Measurements from ENCODE around the gene SFXN3. TPM values are rescaled to one million over a fixed set of nuclear protein-coding genes. Genes with fewer than 3 reads are reported as not detected.

The SFXN3 gene
- total RNA-seq, 2 donors from 2014 or later = 40.8 to 51.5 TPM

DNA sequence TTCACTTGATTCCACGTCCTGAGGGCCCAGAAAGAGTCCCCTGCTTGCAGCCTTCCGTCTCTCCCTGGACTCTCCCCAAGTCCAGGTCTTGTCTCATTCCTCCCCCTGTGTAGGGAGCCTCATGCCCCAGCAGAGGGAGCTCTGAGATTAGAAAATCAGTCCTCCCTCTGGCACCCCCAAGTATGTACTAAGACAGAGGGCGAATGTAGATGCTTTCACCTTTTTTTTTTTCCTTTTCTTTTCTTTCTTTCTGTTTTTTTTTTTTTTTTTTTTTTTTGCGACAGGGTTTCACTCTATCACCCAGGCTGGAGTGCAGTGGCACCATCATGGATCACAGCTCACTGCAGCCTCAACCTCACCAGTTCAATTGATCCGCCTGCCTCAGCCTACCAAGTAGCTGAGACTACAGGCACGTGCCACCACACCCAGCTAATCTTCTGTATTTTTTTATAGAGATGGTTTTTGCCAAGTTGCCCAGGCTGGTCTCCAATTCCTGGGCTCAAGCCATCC is 10.3 kb downstream of the SFXN3 start:
- H3K4me3 Mint-ChIP-seq = no peak overlapping the region
- H3K36me3 Mint-ChIP-seq (ENCODE audit: low read depth) = peaks cover 5% of the 10 kb centered on the region
- peak; percentile 88 for ATAC-seq

DNA sequence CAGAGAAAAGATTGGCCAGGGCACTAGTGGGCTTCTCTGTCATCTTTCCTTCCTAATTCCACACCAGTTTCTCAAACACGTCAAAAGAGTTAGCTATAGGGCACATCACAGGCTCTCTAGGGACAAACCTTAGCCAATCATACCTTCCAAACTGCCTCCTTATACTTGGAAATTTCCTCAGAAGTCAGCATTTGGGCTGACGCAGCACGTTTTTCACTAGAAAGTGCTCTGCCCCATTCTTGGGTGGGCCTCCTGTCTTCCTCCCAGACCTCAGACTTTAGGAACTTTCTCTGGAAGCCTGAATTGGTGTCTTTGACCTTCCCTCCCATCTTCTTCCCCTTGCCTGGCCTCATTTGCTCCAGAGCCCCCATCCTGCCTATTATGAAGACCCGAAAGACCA is 11.1 kb downstream of the SFXN3 start:
- no peaks in the 10 kb centered on the region for H3K9me3 ChIP-seq (ENCODE audit: control insufficient read depth, low read length, poor library complexity, severe bottlenecking)
- Mint-ChIP-seq H3K4me1 (peaks cover 20% of the 10 kb centered on the region), H3K4me3 (peak overlapping the region; percentile 98), H3K27me3 (peaks cover 15% of the 10 kb centered on the region), H3K27ac (peak overlapping the region; percentile 97), H3K36me3 (ENCODE audit: low read depth) (peaks cover 5% of the 10 kb centered on the region)
- ATAC-seq = no peak
- DNase-seq = no peak

More for the DNA sequence above, 10.3 kb downstream of the SFXN3 start:
- Mint-ChIP-seq H3K27ac (peak overlapping the region; percentile 97), H3K4me1 (peaks cover 23% of the 10 kb centered on the region), H3K27me3 (peaks cover 7% of the 10 kb centered on the region)
- peak; percentile 34 to 63 (median 47) for DNase-seq
- H3K9me3 ChIP-seq (ENCODE audit: control insufficient read depth, low read length, poor library complexity, severe bottlenecking) = no peaks in the 10 kb centered on the region

DNA sequence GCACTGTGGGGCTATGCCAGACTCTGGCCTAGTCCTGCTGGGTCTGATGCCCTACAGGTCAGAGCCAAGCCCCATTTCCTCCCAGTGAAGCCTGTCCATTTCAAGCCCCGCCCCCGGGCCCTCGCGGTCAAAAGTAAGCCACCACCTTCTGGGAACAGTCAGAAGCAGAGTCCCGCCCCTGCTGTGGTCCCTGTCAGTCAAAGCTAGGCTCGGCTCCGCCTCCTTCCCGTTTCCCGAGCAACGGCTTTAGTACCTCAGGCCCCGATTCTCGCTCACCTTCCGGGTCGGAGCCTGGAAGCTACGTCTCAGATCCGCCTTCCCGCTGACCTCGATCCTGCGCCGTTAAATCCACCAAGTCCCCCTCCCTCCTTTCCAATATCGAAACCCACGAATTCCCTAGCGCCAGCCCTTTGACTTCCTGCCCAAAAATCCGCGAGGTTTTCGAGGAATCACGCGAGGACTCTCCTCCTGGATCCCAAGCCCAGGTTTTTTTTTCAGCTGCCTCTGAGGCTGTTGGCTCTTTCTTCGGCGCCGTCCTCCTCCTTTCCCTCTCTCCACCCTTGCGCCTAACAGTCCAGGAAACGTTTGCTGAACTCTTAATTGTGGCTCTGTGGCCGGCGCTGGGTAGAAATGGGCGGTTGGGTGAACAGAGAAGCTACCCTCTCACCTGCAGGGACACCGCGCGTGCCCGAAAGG is 11.8 kb downstream of the SFXN3 start:
- H3K36me3 Mint-ChIP-seq (ENCODE audit: low read depth) = peaks cover 5% of the 10 kb centered on the region
- peaks cover 18% of the 10 kb centered on the region for H3K27me3 Mint-ChIP-seq
- H3K4me1 Mint-ChIP-seq = peaks cover 20% of the 10 kb centered on the region
- no peaks in the 10 kb centered on the region for H3K9me3 ChIP-seq (ENCODE audit: control insufficient read depth, low read length, poor library complexity, severe bottlenecking)
- DNase-seq = peak; percentile 58 to 64 (median 62)
- peak overlapping the region; percentile 97 for H3K27ac Mint-ChIP-seq
- peak; percentile 84 for ATAC-seq
- peak overlapping the region; percentile 98 for H3K4me3 Mint-ChIP-seq

DNA sequence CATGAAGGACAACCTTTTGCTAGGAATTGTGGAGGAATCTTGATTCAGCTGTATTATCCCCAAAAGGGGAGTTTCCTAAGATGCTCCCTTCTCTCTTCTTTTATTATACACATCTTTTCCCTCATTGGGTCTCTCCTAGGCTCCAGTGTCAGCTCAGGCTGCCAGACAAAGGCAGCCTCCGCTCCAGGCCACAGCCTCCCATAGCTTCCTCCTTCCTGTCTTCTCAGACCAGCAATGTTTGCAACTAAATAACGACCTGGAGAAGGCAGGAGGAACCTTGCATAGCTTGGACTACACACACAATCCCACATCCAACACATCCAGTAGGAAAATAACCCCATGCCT is 12.3 kb downstream of the SFXN3 start:
- H3K27me3 Mint-ChIP-seq = peaks cover 23% of the 10 kb centered on the region
- peak overlapping the region; percentile 98 for H3K4me3 Mint-ChIP-seq
- no peak for DNase-seq
- no peaks in the 10 kb centered on the region for H3K36me3 Mint-ChIP-seq (ENCODE audit: low read depth)
- H3K9me3 ChIP-seq (ENCODE audit: control insufficient read depth, low read length, poor library complexity, severe bottlenecking) = no peaks in the 10 kb centered on the region
- H3K4me1 Mint-ChIP-seq = peaks cover 22% of the 10 kb centered on the region
- H3K27ac Mint-ChIP-seq = peak overlapping the region; percentile 97
- ATAC-seq = no peak

DNA sequence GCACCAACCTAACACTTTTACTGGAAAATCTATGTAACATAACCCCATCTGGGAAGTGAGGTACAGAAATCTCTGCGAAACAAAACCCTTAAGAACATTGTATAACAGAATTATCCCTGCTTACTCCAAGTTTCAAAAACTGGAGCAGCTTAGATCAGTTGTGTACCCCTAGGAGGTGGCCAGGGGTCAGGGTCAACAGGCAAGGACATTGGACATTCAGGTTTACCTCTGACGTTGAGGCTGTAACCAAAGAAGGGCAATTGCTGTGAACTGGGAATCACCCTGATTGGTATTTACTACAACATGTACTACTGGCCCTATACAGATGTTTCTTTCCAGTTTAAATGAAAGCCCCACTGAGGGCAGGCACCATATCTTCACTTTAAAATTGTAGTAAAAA is 13.1 kb downstream of the SFXN3 start:
- H3K9me3 ChIP-seq (ENCODE audit: control insufficient read depth, low read length, poor library complexity, severe bottlenecking) = no peaks in the 10 kb centered on the region
- Mint-ChIP-seq H3K4me1 (peaks cover 27% of the 10 kb centered on the region), H3K27me3 (peaks cover 31% of the 10 kb centered on the region), H3K4me3 (no peak overlapping the region), H3K36me3 (ENCODE audit: low read depth) (peaks cover 2% of the 10 kb centered on the region), H3K27ac (no peak overlapping the region)
- DNase-seq (no peak), ATAC-seq (no peak)

DNA sequence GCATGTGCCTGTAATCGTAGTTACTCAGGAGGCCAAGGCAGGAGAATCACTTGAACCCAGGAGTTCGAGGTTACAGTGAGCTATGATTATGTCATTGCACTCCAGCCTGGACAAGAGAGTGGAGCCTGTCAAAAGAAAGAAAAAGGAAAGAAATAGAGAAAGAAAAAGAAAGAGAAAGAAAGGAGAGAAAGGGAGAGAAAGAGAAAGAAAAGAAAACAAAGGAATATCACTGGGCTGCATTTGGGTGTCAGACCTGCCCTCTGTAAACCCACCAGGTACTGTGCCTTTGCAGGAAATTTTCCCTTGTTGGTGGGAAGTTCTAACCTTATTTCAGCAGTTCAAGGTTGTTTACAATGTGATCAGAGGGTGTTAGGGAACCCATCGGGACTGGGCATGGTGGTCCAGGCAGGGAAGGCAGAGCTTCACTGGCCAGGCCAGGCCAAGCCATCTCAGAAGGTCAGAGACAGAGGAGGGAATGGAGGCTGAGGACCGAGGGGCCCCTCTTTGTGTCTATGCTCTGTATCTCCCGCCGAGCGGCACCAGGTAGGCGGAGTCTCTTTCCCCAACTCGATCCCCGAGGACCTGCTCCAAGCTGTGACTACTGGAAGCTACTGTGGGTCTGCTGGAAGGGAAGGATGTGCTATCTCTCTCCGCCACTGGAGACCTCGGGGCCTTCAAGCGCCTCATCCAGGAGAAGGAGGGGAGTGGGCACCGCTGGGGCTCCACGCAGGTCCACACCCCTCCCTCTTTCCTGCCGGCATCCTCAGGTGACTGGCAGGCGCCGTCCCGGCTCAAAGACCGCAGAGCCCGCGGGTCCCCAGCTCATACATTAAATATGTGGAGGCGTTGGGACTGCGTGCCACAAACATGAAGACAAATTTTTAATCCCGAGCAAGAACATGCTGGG is 15.6 kb downstream of the SFXN3 start:
- no peak for ATAC-seq
- peaks cover 29% of the 10 kb centered on the region for H3K4me1 Mint-ChIP-seq
- H3K9me3 ChIP-seq (ENCODE audit: control insufficient read depth, low read length, poor library complexity, severe bottlenecking) = no peaks in the 10 kb centered on the region
- no peak overlapping the region for H3K4me3 Mint-ChIP-seq
- no peak overlapping the region for H3K27ac Mint-ChIP-seq
- peaks cover 4% of the 10 kb centered on the region for H3K36me3 Mint-ChIP-seq (ENCODE audit: low read depth)
- DNase-seq = no peak
- peaks cover 46% of the 10 kb centered on the region for H3K27me3 Mint-ChIP-seq

DNA sequence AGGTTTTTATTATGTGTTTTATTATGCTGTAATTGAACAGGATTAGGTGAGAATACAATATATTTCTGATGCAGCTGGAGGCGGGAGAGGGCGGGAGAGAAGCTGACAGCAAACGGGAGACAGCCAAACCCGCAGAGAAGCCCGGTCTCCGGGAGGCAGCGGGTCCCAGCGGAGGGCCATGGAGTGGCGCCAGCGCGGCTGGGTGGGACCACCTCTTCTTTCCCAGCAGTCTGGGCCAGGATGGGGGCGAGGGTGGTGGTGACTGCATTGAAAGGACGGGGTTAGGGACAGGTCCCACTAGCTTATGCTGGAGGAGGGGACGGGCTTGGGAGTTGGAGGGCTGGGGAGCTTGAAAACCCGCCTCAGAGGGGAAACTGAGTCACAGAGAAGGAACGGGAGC is 16.2 kb downstream of the SFXN3 start:
- Mint-ChIP-seq H3K4me3 (no peak overlapping the region), H3K36me3 (ENCODE audit: low read depth) (peaks cover 4% of the 10 kb centered on the region), H3K27me3 (peaks cover 46% of the 10 kb centered on the region), H3K27ac (no peak overlapping the region), H3K4me1 (peaks cover 28% of the 10 kb centered on the region)
- DNase-seq (no peak), ATAC-seq (no peak)
- H3K9me3 ChIP-seq (ENCODE audit: control insufficient read depth, low read length, poor library complexity, severe bottlenecking) = no peaks in the 10 kb centered on the region

DNA sequence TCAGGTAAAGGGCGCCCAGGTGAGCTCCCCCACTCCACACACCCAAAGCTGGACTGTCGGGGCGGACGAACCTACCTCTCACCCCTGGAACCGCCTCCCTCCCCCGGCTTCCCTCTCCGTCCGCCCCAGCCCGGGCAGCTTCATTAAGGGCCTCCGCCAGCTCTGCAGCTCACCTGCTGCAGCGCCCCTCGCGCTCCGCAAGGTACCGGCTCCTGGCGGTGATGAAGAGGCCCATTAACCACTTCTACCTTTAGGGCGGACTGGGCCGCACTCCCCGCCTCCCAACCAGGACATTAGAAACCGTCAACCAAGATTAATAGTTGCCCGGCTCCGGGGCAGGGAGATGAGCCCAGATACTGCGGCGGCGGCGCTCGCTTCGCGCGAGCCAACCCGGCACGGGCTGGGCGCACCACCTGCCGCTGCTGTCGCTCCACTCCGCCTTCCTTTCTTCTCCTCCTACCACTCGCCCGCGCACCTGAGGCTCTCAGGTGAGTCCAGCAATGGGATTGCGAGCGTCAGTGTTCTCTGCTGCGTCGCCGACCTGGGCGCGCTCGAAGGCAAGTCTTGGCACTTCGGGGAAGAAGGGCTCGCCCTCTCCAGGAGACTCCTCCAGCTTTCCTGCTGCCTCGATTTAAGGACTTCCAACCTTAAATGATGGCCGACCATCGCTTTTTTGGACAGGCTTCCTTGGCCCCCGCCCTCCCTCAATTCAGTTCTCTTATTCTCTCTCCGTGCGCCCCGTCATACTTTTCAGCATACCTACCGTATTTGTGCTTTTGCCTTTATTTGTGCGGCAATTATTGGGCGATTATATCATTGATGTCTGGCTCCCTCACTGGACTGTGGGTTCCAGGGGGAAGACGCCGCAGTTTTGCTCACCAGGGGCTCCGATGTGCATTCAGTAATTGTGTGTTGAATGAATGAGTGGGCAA is 17.2 kb downstream of the SFXN3 start:
- H3K4me1 Mint-ChIP-seq = peaks cover 19% of the 10 kb centered on the region
- H3K27me3 Mint-ChIP-seq = peaks cover 46% of the 10 kb centered on the region
- ATAC-seq (no peak), DNase-seq (no peak)
- H3K36me3 Mint-ChIP-seq (ENCODE audit: low read depth) = peaks cover 4% of the 10 kb centered on the region
- H3K27ac Mint-ChIP-seq = no peak overlapping the region
- peak overlapping the region; percentile 9 for H3K4me3 Mint-ChIP-seq
- H3K9me3 ChIP-seq (ENCODE audit: control insufficient read depth, low read length, poor library complexity, severe bottlenecking) = no peaks in the 10 kb centered on the region

DNA sequence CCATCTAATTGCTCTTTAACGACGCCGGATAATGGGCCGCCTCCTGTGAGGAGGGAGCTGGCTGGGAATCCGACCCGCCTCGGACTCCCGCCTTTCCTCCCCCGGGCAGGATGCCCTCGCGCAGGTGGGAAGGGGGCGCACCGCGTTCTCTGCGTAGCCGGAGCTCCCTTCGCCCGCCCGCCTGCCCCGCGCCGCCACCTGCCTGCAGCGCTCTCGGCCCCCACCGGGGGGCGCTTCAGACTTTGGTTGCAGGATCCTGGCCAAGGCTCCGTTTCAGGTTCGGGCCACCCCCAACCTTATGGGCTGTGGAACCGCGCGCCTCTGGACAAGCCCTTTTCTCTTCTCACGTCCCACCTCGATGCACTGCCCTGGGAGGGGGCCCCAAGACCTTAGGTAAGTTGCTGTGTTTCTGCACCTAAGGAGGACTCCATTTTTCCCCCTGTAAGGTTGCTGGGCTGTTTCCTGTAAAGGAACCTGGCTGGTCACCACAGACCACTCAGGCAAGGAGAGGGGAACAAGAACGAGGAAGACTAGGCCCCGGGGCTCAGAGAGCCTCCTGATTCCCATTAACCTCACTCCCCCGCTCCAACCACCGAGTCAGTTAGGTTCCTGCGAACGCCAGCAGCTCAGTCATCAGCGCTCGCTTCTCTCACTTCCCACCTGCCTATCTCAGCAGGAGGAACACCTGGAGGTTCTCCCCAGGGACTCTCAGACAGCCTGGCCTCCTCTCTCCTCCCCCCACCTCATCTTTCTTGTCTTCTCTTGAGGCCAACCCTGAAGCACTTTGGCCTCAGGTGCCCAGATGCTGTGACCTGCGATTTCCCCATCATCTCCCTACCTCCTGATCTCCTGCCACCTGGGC is 19.4 kb downstream of the SFXN3 start:
- H3K4me3 Mint-ChIP-seq = no peak overlapping the region
- peak; percentile 92 for ATAC-seq
- peaks cover 4% of the 10 kb centered on the region for H3K36me3 Mint-ChIP-seq (ENCODE audit: low read depth)
- DNase-seq = peak; percentile 72 to 84 (median 75)
- peaks cover 46% of the 10 kb centered on the region for H3K27me3 Mint-ChIP-seq
- H3K27ac Mint-ChIP-seq = no peak overlapping the region
- H3K4me1 Mint-ChIP-seq = peaks cover 16% of the 10 kb centered on the region
- H3K9me3 ChIP-seq (ENCODE audit: control insufficient read depth, low read length, poor library complexity, severe bottlenecking) = no peaks in the 10 kb centered on the region

DNA sequence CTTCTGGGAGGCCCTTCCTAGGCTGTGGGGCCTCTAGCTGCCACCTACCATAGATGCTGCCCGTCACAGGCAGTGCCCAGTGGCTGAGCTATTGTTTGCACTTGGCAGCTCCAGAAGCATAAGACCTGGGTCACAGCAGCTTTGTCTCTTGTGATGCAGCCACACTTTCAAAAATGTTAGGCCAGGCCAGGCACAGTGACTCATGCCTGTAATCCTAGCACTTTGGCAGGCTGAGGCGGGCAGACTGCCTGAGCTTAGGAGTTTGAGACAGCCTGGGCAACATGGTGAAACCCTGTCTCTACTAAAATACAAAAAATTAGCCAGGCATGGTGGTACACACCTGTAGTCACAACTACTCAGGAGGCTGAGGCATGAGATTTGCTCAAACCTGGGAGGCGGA is 21.3 kb downstream of the SFXN3 start:
- no peaks in the 10 kb centered on the region for H3K9me3 ChIP-seq (ENCODE audit: control insufficient read depth, low read length, poor library complexity, severe bottlenecking)
- Mint-ChIP-seq H3K27ac (no peak overlapping the region), H3K27me3 (peaks cover 31% of the 10 kb centered on the region), H3K4me1 (peaks cover 16% of the 10 kb centered on the region), H3K4me3 (no peak overlapping the region), H3K36me3 (ENCODE audit: low read depth) (peaks cover 4% of the 10 kb centered on the region)
- no peak for DNase-seq
- ATAC-seq = no peak

DNA sequence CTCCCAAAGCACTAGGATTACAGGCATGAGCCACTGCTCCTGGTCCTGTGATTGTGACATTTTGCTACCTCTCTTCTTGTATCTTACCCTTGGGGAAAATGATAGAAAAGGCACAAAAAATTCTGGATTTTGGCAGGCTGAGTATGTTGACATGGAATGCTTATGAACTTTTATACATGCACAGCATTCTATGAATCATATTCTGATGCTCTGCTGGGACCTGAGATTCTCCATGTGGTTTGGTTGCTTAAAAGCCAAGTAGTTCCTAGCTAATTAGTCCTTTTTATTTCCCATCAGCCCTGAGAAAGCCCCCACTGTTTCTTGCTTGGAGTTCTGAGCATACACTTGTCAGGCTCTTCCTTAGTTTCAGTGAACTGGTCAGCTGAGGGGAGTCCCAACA is 22.5 kb downstream of the SFXN3 start:
- no peak for ATAC-seq
- Mint-ChIP-seq H3K4me3 (no peak overlapping the region), H3K27me3 (peaks cover 22% of the 10 kb centered on the region), H3K36me3 (ENCODE audit: low read depth) (peaks cover 4% of the 10 kb centered on the region), H3K4me1 (peaks cover 11% of the 10 kb centered on the region), H3K27ac (no peak overlapping the region)
- H3K9me3 ChIP-seq (ENCODE audit: control insufficient read depth, low read length, poor library complexity, severe bottlenecking) = no peaks in the 10 kb centered on the region
- no peak for DNase-seq

DNA sequence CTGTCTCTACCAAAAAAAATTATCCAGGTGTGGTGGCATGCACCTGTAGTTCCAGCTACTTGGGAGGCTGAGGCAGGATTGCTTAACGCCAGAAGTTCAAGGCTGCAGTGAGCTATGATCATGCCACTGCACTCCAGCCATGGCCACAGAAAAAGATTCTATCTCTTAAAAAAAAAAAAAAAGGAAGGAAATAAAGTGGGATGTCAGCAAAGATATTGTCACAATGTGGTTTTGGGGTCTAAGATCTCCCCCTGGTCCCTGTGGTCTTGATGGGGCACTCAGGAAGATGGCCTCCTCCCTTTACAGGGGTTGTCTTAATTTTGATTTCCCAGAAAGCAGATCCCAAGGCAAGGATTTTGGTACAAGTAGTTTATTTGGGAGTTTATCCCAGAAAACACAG is 23.3 kb downstream of the SFXN3 start:
- no peaks in the 10 kb centered on the region for H3K9me3 ChIP-seq (ENCODE audit: control insufficient read depth, low read length, poor library complexity, severe bottlenecking)
- Mint-ChIP-seq H3K36me3 (ENCODE audit: low read depth) (peaks cover 2% of the 10 kb centered on the region), H3K4me1 (peaks cover 7% of the 10 kb centered on the region), H3K4me3 (no peak overlapping the region), H3K27me3 (peaks cover 13% of the 10 kb centered on the region), H3K27ac (no peak overlapping the region)
- no peak for DNase-seq
- ATAC-seq = no peak

All from T-helper 17 cell (primary cell).